ENCODE results near the gene METTL4.

The METTL4 gene

GRCh38 chr18:2536063-2536462 is 35.2 kb downstream of the METTL4 start:
- in situ Hi-C loops (cut with HindIII; ENCODE audit: low pct_ligation_motif_present, low sequenced_read_pairs) = no loop called here
- TF ChIP-seq, protein P1, sequence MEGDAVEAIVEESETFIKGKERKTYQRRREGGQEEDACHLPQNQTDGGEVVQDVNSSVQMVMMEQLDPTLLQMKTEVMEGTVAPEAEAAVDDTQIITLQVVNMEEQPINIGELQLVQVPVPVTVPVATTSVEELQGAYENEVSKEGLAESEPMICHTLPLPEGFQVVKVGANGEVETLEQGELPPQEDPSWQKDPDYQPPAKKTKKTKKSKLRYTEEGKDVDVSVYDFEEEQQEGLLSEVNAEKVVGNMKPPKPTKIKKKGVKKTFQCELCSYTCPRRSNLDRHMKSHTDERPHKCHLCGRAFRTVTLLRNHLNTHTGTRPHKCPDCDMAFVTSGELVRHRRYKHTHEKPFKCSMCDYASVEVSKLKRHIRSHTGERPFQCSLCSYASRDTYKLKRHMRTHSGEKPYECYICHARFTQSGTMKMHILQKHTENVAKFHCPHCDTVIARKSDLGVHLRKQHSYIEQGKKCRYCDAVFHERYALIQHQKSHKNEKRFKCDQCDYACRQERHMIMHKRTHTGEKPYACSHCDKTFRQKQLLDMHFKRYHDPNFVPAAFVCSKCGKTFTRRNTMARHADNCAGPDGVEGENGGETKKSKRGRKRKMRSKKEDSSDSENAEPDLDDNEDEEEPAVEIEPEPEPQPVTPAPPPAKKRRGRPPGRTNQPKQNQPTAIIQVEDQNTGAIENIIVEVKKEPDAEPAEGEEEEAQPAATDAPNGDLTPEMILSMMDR (IDR thresholded peaks at IDR 0.05; ENCODE audit: low read depth, low read length, missing control alignments) = no peak
- H3K27ac ChIP-seq = peak overlapping the region; percentile 97
- no peak overlapping the region for H3K4me3 ChIP-seq (ENCODE audit: low read depth, low read length)
- no peak for DNase-seq
- no peaks in the 10 kb centered on the region for H3K36me3 ChIP-seq (replicated peaks)
- no peaks in the 10 kb centered on the region for H3K27me3 ChIP-seq (replicated peaks)

GRCh38 chr18:2535419-2535910 is 35.8 kb downstream of the METTL4 start:
- Histone ChIP-seq H3K4me3 (ENCODE audit: low read depth, low read length) (no peak overlapping the region), H3K36me3 (replicated peaks) (no peaks in the 10 kb centered on the region), H3K27ac (peak overlapping the region; percentile 97), H3K27me3 (replicated peaks) (no peaks in the 10 kb centered on the region)
- peak; percentile 12 for DNase-seq
- in situ Hi-C loops (cut with HindIII; ENCODE audit: low pct_ligation_motif_present, low sequenced_read_pairs) = no loop called here
- TF ChIP-seq, protein P1 (IDR thresholded peaks at IDR 0.05; ENCODE audit: low read depth, low read length, missing control alignments) = no peak

GRCh38 chr18:2534906-2535305 is 36.4 kb downstream of the METTL4 start:
- H3K27ac ChIP-seq = no peak overlapping the region
- no peak overlapping the region for H3K4me3 ChIP-seq (ENCODE audit: low read depth, low read length)
- no peak for DNase-seq
- TF ChIP-seq, protein P1 (IDR thresholded peaks at IDR 0.05; ENCODE audit: low read depth, low read length, missing control alignments) = no peak
- in situ Hi-C loops (cut with HindIII; ENCODE audit: low pct_ligation_motif_present, low sequenced_read_pairs) = no loop called here
- no peaks in the 10 kb centered on the region for H3K36me3 ChIP-seq (replicated peaks)
- H3K27me3 ChIP-seq (replicated peaks) = no peaks in the 10 kb centered on the region

DNA sequence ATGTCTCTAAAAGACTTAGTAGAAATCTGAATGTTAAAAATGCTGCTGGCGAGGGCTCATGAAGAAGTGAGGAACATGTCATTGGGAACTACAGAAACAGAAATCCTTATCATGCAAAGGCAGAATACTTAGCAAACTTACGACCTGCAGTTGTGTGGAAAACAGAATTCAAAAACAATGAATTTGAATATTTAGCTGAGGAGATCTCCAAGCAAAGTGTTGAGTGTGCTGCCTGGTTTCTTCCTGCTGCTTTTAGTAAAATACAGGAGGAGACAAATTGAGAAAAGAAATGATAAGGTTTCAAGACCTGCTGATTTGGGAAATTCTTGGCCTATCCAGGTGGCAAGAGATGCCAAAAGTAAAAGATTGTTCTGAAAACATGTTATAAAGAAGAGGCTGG is 38.5 kb downstream of the METTL4 start:
- TF ChIP-seq, protein P1 (IDR thresholded peaks at IDR 0.05; ENCODE audit: low read depth, low read length, missing control alignments) = no peak
- in situ Hi-C loops (cut with HindIII; ENCODE audit: low pct_ligation_motif_present, low sequenced_read_pairs) = no loop called here
- Histone ChIP-seq H3K27ac (no peak overlapping the region), H3K36me3 (replicated peaks) (no peaks in the 10 kb centered on the region), H3K27me3 (replicated peaks) (no peaks in the 10 kb centered on the region), H3K4me3 (ENCODE audit: low read depth, low read length) (no peak overlapping the region)
- no peak for DNase-seq

GRCh38 chr18:2531751-2532150 is 39.6 kb downstream of the METTL4 start:
- in situ Hi-C loops (cut with HindIII; ENCODE audit: low pct_ligation_motif_present, low sequenced_read_pairs) = no loop called here
- Histone ChIP-seq H3K4me3 (ENCODE audit: low read depth, low read length) (no peak overlapping the region), H3K36me3 (replicated peaks) (no peaks in the 10 kb centered on the region), H3K27ac (no peak overlapping the region), H3K27me3 (replicated peaks) (no peaks in the 10 kb centered on the region)
- TF ChIP-seq, protein P1 (IDR thresholded peaks at IDR 0.05; ENCODE audit: low read depth, low read length, missing control alignments) = no peak
- no peak for DNase-seq

- Histone ChIP-seq H3K27ac (peak overlapping the region; percentile 62), H3K36me3 (replicated peaks) (no peaks in the 10 kb centered on the region), H3K27me3 (replicated peaks) (no peaks in the 10 kb centered on the region), H3K4me3 (ENCODE audit: low read depth, low read length) (no peak overlapping the region)
- TF ChIP-seq, protein P1 (IDR thresholded peaks at IDR 0.05; ENCODE audit: low read depth, low read length, missing control alignments) = no peak
- in situ Hi-C loops (cut with HindIII; ENCODE audit: low pct_ligation_motif_present, low sequenced_read_pairs) = no loop called here
- peak; percentile 92 for DNase-seq
These were observed 42.2 kb downstream of the METTL4 start for GRCh38 chr18:2529154-2529553.

All from brain microvascular endothelial cell (primary cell).